HPDE6-E6E7 (cell line): ENCODE data around the gene TIMM17A.
"Not testable (repeated sequence)": the region's sequence is repeated elsewhere in the genome, so short reads cannot be mapped to it uniquely, and the experiment has no call there.

ENCODE experiments used
- DNase-seq: peaks from one replicate; pipeline ENCODE4 v3.0.0; 2011; ENCODE audit warnings: missing footprints; ENCODE audit errors: extremely low spot score

The TIMM17A gene

DNA sequence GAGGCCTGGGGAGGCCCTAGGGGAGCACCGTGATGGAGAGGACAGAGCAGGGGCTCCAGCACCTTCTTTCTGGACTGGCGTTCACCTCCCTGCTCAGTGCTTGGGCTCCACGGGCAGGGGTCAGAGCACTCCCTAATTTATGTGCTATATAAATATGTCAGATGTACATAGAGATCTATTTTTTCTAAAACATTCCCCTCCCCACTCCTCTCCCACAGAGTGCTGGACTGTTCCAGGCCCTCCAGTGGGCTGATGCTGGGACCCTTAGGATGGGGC lies 60.3 kb downstream of the TIMM17A start:
- DNase-seq: no peak

DNA sequence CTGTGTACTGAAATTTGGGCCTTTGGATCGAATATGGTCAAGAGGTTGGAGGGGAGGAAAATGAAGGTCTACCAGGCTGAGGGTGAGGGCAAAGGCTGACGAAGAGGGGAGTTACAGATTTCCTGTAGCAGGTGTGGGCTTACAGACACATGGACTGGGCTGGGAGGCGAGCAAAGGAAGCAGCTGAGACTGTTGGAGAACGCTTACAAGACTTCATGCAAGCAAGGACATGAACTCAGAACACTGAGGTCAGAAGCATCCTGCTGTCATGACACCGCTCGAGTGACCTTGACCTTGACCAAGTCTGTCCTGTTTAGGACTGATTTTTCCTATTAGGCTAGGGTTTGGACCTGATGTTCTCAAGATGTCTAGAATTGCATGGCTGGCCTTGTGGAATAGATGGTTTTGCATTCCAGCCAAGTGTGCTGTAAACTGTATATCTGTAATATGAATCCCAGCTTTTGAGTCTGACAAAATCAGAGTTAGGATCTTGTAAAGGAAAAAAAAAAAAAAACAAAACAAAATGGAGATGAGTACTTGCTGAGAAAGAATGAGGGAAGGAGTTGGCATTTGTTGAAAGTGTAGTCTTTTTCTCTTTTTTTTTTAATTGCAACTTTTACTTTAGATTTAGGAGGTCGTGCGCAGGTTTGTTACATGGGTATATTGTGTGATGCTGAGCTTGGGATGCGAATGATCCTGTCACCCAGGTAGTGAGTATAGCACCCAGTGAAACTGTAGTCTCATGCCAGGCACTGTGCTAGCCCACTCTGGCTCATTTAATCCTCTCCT lies 60.9 kb downstream of the TIMM17A start:
- DNase-seq: no peak

DNA sequence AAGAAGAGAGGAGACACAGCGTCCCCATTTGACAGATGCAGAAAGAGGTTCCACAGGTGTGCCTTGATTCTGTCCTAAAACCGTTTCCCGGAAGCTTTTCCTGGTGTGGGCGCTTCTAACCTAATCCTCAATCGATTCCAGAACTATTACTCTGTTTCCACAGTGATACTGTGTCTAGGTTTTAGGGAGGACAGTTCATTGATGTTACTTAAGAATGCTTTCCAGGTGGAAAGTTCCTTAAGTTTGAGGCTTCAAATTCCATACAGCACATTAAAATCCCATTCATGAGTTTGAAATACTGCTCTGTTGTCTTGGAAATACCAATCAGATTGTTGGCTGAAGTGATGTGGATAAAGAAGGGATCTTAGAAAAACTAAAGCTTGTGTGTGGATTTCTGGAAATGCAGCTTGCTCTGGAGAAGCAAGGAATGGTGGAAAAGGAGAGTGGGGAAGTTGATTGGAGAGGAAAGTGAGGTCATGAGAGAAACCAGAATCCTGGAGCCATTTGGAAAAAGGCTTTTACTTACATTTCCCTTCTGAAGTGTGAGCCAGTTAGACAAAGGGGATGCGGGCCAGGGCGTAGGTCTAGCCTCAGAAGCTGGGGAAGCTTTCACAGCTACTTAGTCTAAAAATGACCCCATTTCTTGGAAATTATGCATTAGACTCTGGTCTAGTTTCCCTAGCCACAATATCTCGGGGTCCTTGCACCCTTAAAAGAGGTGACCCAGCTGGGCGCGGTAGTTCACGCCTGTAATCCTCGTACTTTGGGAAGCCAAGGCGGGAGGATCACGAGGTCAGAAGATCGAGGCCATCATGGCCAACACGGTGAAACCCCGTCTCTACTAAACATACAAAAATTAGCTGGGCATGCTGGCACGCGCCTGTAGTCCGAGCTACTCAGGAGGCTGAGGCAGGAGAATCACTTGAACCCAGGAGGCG lies 61.8 kb downstream of the TIMM17A start:
- DNase-seq: no peak

DNA sequence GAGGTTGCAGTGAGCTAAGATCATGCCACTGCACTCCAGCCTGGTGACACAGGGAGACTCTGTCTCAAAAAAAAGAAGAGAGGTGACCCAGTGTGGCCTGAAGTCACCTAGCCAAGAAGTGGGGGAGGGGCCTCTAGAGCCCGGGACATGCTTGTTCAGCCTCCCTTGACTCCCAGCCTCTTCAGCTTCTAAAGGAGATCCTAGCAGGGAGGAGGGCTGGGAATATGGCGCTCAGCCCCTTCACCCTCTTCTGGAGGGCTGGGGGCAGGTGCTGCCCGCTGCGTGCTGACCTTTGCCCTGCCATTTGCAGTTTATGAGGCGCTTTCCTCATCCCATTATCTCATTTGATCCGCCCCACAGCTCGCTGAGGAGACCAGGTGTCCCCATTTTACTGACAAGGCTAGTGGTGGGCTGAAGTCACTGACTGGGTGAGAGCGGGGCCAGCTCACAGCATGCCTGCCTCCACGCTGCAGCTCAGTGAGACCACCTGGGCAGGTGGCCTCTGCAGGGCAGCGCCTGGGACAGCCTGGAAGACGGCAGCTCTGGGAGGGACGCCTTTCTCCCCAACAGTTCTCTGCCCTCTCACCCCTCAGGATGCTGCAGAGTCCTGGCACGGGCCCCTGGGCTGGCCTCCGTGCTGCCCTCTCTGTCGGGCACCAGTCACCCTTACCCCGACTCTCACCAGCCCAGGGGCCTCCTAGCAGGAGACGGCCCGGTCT lies 62.6 kb downstream of the TIMM17A start:
- no peak for DNase-seq

DNA sequence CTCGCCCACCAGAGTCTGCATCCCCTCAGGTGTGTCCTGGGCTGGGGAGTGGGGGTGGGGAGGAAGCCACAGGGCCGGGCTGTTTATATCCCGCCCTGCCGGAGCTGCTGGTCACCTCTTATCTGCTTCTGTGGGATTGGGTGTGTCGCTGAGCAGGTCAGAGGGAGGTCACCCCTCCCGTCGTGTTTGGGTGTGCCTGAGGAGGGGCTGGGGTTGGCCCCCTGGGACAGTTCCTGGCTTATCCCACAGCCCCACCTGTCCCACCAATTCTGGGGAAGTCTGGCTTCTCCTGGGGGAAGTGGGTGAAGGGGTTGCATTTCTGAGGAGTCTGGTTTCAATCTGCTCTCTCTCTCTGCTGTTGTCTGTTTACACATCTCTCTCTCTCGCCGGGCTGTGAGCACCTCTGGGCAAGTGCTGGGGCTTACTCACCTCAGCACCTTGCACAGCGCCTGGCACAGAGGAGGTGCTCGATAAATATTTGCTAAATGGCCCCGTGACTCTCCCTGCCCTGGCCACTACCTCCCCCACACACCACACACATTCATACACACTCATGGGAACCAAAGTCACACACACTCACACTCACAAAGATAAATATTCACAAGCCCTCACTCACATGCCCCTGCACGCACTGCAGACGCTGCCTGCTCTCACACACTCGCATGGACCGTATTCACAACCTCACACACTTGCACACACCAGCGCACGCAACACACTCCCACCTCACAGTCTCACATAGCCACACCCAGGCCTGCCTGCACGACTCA lies 63.3 kb downstream of the TIMM17A start:
- DNase-seq: no peak

DNA sequence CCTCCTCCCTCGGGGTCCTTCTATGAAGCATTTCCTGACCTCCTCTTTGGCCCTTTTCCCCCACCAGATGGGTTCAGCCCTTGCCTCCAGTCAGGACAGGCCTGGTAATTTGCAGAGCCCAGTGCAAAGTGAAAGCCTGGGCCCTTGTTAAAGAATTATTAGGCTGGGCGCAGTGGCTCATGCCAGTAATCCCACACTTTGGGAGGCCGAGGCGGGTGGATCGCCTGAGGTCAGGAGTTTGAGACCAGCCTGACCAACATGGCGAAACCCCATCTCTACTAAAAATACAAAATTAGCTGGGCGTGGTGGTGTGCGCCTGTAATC lies 63.9 kb downstream of the TIMM17A start:
- DNase-seq: not testable (repeated sequence)
